Esophagus muscularis mucosa (tissue), 4 donors: ENCODE measurements around the gene MINK1.

Experiments used
- CTCF ChIP-seq, 3 experiments: fragments of 200-600 bp in 2 of 3; fragments of 450-650 bp in 1 of 3; sonication (generic) in 2 of 3; IDR thresholded peaks; one replicate each; pipeline ENCODE4 v1.5.1; 2017 to 2019; ENCODE audit warnings: antibody characterized with exemption in 3 of 3, mild to moderate bottlenecking in 2 of 3, moderate library complexity in 1 of 3
- EP300 ChIP-seq: sonication (generic); formaldehyde crosslinking; IDR thresholded peaks from one replicate; pipeline ENCODE4 v1.6.1; 2017; ENCODE audit warnings: antibody characterized with exemption
- POLR2A ChIP-seq: fragments of 450-650 bp; IDR thresholded peaks from one replicate; pipeline ENCODE4 v1.6.1; 2017; ENCODE audit warnings: antibody characterized with exemption, moderate library complexity, mild to moderate bottlenecking, low read depth
- POLR2AphosphoS5 ChIP-seq, 2 donors: sonication (generic); formaldehyde crosslinking; IDR thresholded peaks; one replicate each; pipeline ENCODE4 v1.6.1; 2017; ENCODE audit warnings: antibody characterized with exemption in 2 of 2

GRCh38 chr17:4856937-4857314 lies 23.8 kb downstream of the MINK1 start:
- TF ChIP-seq CTCF (IDR thresholded peaks at IDR 0.05), result no peak
- TF ChIP-seq POLR2A, result no peak
- no peak for TF ChIP-seq POLR2AphosphoS5 (IDR thresholded peaks at IDR 0.05)
- no peak for TF ChIP-seq EP300
